Adrenal gland (tissue), 5 donors: ENCODE measurements around the gene TMEM106A.
"Not testable (repeated sequence)": the region's sequence is repeated elsewhere in the genome, so short reads cannot be mapped to it uniquely, and the experiment has no call there.

ENCODE experiments used
- CTCF ChIP-seq, 6 experiments: fragments of 450-650 bp in 4 of 6; fragments of 200-600 bp in 2 of 6; sonication (generic) in 1 of 6; IDR thresholded peaks; 1 replicate in 5 of 6; 2 replicates in 1 of 6; pipeline versions ENCODE4 v1.5.1 to v1.8.0; 2016 to 2021; ENCODE audit warnings: antibody characterized with exemption in 6 of 6, mild to moderate bottlenecking in 2 of 6, moderate library complexity in 1 of 6
- POLR2A ChIP-seq, 2 donors: fragments of 450-650 bp; IDR thresholded peaks; one replicate each; pipeline ENCODE4 v1.6.1; 2017; ENCODE audit warnings: antibody characterized with exemption in 2 of 2, mild to moderate bottlenecking in 2 of 2, moderate library complexity in 1 of 2
- donor health status: DM: no; HTN: no; CAD: no.

- TF ChIP-seq CTCF, POLR2A (IDR thresholded peaks at IDR 0.05): not testable (repeated sequence)
These were observed 21.6 kb downstream of the TMEM106A start for GRCh38 chr17:43233263-43233662.
